ENCODE measurements around the gene COL8A1.

The COL8A1 gene

DNA sequence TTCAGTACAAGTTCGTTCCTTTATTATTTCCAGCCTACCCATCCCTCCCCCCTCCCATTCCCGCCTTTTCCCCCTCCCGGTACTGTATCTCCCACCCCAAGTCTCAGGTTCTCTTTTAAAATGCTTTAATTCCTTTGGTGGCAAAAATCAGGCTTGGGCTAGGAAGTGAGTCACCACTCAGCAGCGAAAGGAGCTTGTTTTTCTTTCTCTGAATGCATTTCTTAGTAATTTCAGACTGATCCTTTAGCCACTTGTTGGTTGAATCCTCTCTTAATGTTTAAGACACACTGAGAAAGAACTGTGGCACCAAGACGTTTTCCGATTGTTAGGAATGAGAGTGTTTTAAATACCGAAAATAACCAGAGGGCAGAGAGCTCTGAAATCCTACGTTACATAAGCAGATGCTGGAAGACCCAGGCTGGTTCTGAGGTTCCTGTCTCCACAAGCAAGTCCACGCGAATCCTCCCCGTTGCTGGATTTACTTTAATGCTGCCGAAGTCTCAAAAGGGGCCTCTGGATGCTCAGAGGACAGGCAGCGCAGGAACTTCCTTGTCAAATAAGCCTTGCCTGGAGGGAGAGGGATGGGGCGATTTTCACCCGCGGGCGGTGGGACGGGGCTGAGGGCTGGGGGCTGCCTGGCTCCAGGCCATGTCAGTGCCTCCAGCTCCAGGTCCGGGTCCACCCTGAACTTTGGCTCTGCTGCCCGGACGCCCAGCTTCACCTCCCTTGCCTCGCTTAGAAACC lies 854 bp upstream of the COL8A1 start:
- in situ Hi-C loops (cut with MboI; ENCODE audit: low sequenced_read_pairs) = no loop called here

DNA sequence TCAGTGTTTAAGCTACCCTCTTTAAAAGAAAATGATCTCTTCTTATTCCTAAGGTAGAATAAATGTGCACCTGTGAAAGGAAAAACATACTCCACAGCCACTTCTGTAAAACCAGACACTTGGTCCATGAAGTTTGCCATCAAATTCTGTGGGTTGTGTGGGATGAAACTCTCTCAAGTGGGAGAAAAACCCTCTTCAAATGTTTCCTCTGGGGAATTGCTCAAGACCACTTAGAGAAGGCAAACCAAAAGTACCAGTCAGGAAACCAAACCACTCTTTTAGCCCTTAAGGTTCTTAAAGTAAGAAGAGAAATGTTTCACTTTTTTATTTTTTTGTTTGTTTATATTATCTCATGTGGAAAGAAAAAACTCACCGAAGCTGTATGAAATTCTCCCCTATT lies 1.2 kb downstream of the COL8A1 start:
- in situ Hi-C loops (cut with MboI; ENCODE audit: low sequenced_read_pairs) = no loop called here

GRCh38 chr3:99640214-99640851 lies 1.9 kb downstream of the COL8A1 start:
- in situ Hi-C loops (cut with MboI; ENCODE audit: low sequenced_read_pairs) = no loop called here

- in situ Hi-C loops (cut with MboI; ENCODE audit: low sequenced_read_pairs) = no loop called here
Measured at GRCh38 chr3:99641480-99641879, 3.1 kb downstream of the COL8A1 start.

- in situ Hi-C loops (cut with MboI; ENCODE audit: low sequenced_read_pairs) = no loop called here
Measured at GRCh38 chr3:99641982-99642381, 3.6 kb downstream of the COL8A1 start.

DNA sequence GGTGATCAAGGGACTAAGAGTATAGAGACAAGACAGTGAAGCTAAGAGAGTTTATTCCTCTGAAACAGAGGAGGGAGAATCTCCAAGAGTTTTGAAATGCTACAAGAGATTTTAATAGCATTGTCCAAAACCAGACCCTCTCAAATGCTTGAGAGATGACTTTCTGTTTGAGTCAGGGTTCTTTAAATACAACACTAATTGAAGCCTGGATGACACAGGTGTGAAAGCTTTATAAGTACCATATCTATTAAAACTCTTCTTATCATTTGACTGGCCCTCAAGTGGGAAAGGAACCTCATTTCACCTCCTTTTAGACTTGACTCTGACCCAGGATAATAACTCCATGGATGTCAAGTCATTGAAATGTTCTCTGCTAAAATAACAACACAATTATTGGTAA lies 5.6 kb downstream of the COL8A1 start:
- in situ Hi-C loops (cut with MboI; ENCODE audit: low sequenced_read_pairs) = no loop called here

GRCh38 chr3:99644746-99645145 lies 6.4 kb downstream of the COL8A1 start:
- in situ Hi-C loops (cut with MboI; ENCODE audit: low sequenced_read_pairs) = no loop called here

DNA sequence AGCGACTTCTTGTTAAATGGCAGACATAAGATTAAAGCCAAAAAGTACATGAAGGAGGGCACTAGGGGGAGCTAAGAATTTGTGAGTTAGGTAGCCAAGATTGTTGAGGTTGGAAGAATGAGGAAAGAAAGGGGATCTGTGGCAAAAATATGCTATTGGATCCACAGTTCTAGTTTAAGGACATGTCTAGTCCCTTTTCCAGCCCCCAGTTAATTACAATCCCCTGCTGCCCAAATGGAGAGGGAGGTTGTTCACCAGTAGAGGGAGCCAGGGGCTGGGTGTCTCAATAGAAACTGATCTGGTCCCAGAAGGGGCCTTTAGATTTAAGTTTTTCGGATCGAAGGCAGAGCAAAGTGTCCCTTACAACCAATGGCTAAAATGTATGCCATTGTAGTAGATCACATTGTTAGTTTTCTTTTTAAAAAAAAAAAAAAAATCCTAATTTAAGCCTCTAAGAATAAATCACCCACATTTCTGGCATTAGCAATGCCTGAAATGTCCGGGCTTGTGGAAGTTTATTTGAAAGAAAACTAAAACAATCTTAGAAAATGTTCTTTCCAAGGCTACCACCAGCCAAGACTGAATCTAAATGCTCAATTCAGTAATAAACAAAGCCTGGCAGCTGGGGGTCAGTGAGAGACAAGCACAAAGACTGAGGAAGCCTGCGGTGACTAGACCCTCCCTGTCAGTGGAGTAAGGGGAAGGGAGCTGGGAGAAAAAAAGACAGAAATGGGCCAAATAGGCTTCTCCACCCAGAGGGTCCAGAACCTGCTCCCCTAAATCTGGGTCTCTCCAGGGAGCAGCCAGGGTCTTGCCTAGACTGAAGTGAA lies 7.1 kb downstream of the COL8A1 start:
- in situ Hi-C loops (cut with MboI; ENCODE audit: low sequenced_read_pairs) = no loop called here

GRCh38 chr3:99646107-99646435 lies 7.7 kb downstream of the COL8A1 start:
- in situ Hi-C loops (cut with MboI; ENCODE audit: low sequenced_read_pairs) = no loop called here

GRCh38 chr3:99647081-99647480 lies 8.7 kb downstream of the COL8A1 start:
- in situ Hi-C loops (cut with MboI; ENCODE audit: low sequenced_read_pairs) = no loop called here

DNA sequence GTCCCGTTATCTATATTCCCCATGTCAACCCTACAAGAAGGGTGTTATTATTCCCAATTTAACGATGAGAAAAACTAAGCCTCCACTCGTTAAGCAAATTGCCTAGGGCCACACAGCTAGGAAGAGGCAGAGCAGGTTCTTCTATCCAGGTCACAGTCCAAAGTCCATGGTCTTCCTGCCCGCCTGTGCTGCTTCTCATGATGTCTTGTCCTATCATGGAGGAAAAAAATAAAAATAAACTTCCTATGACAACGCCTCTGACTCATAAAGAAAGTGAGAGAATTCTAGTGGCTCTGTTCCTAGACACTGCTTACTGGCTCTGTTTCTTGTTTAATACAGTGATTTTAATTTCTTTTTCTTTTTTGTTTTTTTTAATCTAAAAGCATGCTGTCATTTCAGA lies 9.7 kb downstream of the COL8A1 start:
- in situ Hi-C loops (cut with MboI; ENCODE audit: low sequenced_read_pairs) = no loop called here

DNA sequence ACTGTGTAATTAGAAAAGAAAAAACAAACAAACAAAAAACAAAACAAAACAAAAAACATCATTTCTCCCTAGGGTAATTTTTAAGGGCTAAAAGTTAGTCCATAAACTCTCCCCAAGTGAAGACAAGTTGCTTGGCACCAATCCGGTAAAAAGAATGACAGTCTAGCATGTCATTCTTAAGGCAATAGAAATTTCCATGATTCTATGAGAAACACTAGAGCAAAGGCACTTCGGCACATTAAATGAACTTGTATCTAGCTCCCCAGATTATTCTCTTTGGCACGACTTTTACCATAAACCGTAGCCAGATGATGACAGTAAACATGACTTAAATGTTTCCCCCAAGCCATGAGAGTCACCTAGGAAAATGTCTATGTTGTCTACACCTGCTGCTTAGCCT lies 10.1 kb downstream of the COL8A1 start:
- in situ Hi-C loops (cut with MboI; ENCODE audit: low sequenced_read_pairs) = no loop called here

DNA sequence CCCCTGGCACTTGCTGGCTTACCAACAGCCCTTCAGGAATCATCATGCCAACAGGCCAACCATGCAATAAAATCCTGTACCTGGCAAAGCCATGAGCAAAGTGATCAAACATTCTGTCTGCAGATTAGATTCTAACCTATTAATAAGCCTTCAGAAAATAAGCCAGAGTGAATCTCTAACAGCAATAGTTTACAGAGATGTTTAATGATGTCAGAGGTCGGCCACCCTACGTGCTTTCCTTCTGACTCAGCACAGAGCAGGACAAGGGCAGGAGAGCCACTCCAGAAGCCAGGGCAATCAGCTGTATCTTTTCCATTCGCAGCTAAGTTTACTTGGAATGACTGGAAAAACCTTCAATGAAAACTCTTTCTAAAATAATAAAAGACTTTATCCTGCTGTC lies 13.1 kb downstream of the COL8A1 start:
- in situ Hi-C loops (cut with MboI; ENCODE audit: low sequenced_read_pairs) = no loop called here

DNA sequence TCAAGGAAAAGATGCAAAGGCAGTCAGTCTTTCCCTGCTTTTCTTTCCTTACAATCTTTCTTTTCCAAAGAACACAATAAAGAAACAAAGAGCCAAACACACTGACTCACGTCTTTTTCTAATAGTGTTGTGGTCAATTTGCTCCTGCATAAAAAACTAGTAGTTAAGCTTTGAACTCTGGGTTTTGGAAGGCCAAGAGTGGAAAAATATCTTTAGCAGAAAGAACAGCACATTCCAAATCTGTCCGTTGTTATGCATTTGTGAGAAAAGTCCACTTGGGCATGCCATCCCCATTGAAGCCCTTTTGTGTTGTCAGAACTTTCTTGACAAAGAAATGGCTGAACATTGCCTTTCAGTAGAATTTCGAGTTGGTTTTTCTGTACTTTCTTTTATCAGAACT lies 18.2 kb downstream of the COL8A1 start:
- in situ Hi-C loops (cut with MboI; ENCODE audit: low sequenced_read_pairs) = no loop called here

GRCh38 chr3:99658274-99658673 lies 19.9 kb downstream of the COL8A1 start:
- in situ Hi-C loops (cut with MboI; ENCODE audit: low sequenced_read_pairs) = no loop called here

DNA sequence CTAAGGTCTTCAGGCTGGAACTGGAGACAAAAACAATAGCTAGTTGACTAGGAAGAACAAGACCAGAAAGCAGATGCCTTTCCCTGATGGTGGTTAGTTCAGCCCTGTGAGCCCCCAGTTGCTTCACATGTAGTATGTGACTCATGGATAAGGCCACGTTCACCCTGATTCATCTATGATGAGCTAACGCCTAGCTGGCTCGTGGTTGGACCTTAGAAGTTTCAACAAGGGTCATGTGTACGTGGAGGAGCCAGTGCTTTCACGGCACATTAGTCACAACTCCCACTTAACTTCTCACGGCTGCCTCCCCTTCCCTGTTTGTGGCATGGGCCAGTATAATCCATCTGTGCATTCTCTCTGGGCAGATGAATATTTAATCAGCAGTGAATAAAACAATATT lies 20.6 kb downstream of the COL8A1 start:
- in situ Hi-C loops (cut with MboI; ENCODE audit: low sequenced_read_pairs) = no loop called here

GRCh38 chr3:99659951-99660350 lies 21.6 kb downstream of the COL8A1 start:
- in situ Hi-C loops (cut with MboI; ENCODE audit: low sequenced_read_pairs) = no loop called here

GRCh38 chr3:99662838-99663570 lies 24.6 kb downstream of the COL8A1 start:
- in situ Hi-C loops (cut with MboI; ENCODE audit: low sequenced_read_pairs) = no loop called here

DNA sequence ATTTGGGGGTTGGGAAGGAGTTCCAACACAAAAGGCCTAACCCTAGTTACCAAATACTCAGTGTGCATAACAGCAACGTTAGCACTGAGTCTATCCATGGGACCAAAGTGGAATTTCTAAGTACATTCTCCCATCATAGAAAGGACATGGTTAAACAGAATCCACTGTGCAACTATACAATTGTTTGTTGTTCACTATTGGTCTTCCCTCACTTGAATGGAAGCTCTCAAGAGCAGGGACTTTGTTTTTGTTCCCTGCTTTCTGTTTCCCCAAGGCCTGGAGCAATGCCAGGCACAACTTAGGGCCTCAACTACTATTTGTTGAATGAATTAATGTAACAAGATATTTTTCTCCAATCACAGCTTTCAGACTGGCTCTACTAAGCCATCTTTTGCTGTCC lies 25.6 kb downstream of the COL8A1 start:
- in situ Hi-C loops (cut with MboI; ENCODE audit: low sequenced_read_pairs) = no loop called here

GRCh38 chr3:99665017-99665416 lies 26.6 kb downstream of the COL8A1 start:
- in situ Hi-C loops (cut with MboI; ENCODE audit: low sequenced_read_pairs) = no loop called here

GRCh38 chr3:99666201-99666600 lies 27.8 kb downstream of the COL8A1 start:
- in situ Hi-C loops (cut with MboI; ENCODE audit: low sequenced_read_pairs) = no loop called here
